Measurements from ENCODE around the gene SLC44A1.

GRCh38 chr9:105403552-105404248 lies 159.2 kb downstream of the SLC44A1 start:
- TF ChIP-seq CTCF (IDR thresholded peaks at IDR 0.05) (no peak), POLR2A (IDR thresholded peaks at IDR 0.05) (no peak)

All from adrenal gland (tissue), 5 donors.